Measurements from ENCODE around the gene KRTAP10-11.

GRCh38 chr21:44599264-44600029 is 46.8 kb upstream of the KRTAP10-11 start:
- TF ChIP-seq CTCF (IDR thresholded peaks at IDR 0.05) (no peak), POLR2A (IDR thresholded peaks at IDR 0.05) (no peak)

Data from adrenal gland (tissue), 5 donors.